ENCODE data around the gene LDB3.

DNA sequence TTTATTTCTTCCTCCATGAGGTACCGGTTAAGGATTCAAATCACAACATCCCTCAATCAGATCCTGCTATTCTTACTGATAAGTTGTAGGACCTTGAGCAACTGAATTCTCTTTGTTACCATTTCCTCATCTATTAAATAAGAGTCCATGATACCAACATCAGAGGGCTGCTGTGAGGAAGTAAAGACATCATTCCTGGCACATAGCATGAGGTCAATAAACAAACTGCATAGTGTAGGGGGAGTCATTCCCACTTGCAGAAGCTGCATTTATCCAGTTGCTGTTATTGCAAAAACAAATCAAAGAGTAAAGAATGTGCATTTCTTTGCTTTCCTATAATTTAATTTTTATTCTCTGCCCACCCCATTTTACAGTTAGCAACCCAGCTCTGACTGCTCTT is 36.8 kb downstream of the LDB3 start:
- TF ChIP-seq EZH2 (IDR thresholded peaks at IDR 0.05) (no peak), POLR2AphosphoS5 (IDR thresholded peaks at IDR 0.05; ENCODE audit: borderline replicate concordance, low read depth, low read length) (no peak), FOXP2 (optimal IDR thresholded peaks at IDR 0.05; ENCODE audit: control extremely low read depth, extremely low read length, insufficient read depth) (no peak)

Data from SK-N-MC (cell line).